ENCODE measurements around the gene PLCB2. TPM values are rescaled to one million over a fixed set of nuclear protein-coding genes. Genes with fewer than 3 reads are reported as not detected.

Gene PLCB2
- total and polyA plus RNA-seq, 9 of the 15 experiments (the other 6 are each of a cell fraction or from before 2014, with no cell fraction given): 0.37 to 12.3 (median 8.0) TPM

GRCh38 chr15:40266828-40267304, 40.9 kb downstream of the PLCB2 start (continued):
- TF ChIP-seq ZNF175 (CRISPR knock-in tag; IDR thresholded peaks at IDR 0.05; ENCODE audit: low read depth) (no peak), RBM15 (IDR thresholded peaks at IDR 0.05; ENCODE audit: insufficient read depth, low read length) (no peak), RAD21 (CRISPR knock-in tag; conservative IDR thresholded peaks at IDR 0.05 in 1 of 2, IDR thresholded peaks at IDR 0.05 in 1 of 2) (0 out of 4 replicates have a peak, but pooled peaks of 1 of the 2 experiments have one; percentile 2), PHF8 (IDR thresholded peaks at IDR 0.05; ENCODE audit: borderline replicate concordance, low read length) (peak; percentile 13; the same call in 1 of the 2 replicates), MAZ (CRISPR knock-in tag; conservative IDR thresholded peaks at IDR 0.05 in 1 of 2, IDR thresholded peaks at IDR 0.05 in 1 of 2) (peak in 1 of 2 experiments; percentile 61; a peak in 1 of 4 replicates)
- TF ChIP-seq, protein P1, sequence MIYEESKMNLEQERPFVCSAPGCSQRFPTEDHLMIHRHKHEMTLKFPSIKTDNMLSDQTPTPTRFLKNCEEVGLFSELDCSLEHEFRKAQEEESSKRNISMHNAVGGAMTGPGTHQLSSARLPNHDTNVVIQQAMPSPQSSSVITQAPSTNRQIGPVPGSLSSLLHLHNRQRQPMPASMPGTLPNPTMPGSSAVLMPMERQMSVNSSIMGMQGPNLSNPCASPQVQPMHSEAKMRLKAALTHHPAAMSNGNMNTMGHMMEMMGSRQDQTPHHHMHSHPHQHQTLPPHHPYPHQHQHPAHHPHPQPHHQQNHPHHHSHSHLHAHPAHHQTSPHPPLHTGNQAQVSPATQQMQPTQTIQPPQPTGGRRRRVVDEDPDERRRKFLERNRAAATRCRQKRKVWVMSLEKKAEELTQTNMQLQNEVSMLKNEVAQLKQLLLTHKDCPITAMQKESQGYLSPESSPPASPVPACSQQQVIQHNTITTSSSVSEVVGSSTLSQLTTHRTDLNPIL (CRISPR knock-in tag; IDR thresholded peaks at IDR 0.05): no peak

DNA sequence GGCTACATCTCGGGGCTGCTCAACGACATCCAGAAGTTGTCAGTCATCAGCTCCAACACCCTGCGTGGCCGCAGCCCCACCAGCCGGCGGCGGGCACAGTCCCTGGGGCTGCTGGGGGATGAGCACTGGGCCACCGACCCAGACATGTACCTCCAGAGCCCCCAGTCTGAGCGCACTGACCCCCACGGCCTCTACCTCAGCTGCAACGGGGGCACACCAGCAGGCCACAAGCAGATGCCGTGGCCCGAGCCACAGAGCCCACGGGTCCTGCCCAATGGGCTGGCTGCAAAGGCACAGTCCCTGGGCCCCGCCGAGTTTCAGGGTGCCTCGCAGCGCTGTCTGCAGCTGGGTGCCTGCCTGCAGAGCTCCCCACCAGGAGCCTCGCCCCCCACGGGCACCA, 41.9 kb downstream of the PLCB2 start:
- FAIRE-seq: no peak
- no peak overlapping the region for H3K4me2 ChIP-seq (ENCODE audit: insufficient read depth, low read length)
- no peak for TF ChIP-seq ARID3A (IDR thresholded peaks at IDR 0.05; ENCODE audit: borderline replicate concordance, low read depth, low read length)
- no peak for TF ChIP-seq ZNF253 (CRISPR knock-in tag; conservative IDR thresholded peaks at IDR 0.05)
- no peak for TF ChIP-seq HNRNPL (IDR thresholded peaks at IDR 0.05; ENCODE audit: low read depth, low read length)
- no peak for TF ChIP-seq TEAD4 (IDR thresholded peaks at IDR 0.05; ENCODE audit: low read length)
- TF ChIP-seq TEAD4 (CRISPR knock-in tag; IDR thresholded peaks at IDR 0.05; ENCODE audit: borderline replicate concordance): 0 out of 2 replicates have a peak, but pooled peaks have one; percentile 29
- no peak for TF ChIP-seq ZNF518B (CRISPR knock-in tag; IDR thresholded peaks at IDR 0.05)
- no peak for TF ChIP-seq FUS (optimal IDR thresholded peaks at IDR 0.05; ENCODE audit: low read depth, low read length)

More for the DNA sequence above, 41.9 kb downstream of the PLCB2 start:
- intact Hi-C loops (cut with micrococcal nuclease): no loop called here
- no peak overlapping the region for H2AFZ ChIP-seq (ENCODE audit: low read depth, low read length)
- no peaks in the 10 kb centered on the region for H3K36me3 ChIP-seq (ENCODE audit: control insufficient read depth, insufficient read depth, low read length)
- ChIA-PET POLR2A (interaction anchor here (0.6 to 1.1 kb wide), 2 partner anchors 10 to 23 kb away, joined by 3 read pairs; no protein-coding TSS in a partner anchor), CTCF (ENCODE audit: low intra/inter-chr PET ratio) (no interaction called here)
- H3K9me3 ChIP-seq (replicated peaks; ENCODE audit: control insufficient read depth, insufficient read depth, low read depth, low read length): no peaks in the 10 kb centered on the region
- no peak overlapping the region for H3K4me3 ChIP-seq
- peaks cover 4% of the 10 kb centered on the region for H3K9me1 ChIP-seq (ENCODE audit: control insufficient read depth, insufficient read depth, low read length)
- ATAC-seq (no peak), DNase-seq (ENCODE audit: extremely low read depth in 1 of 4, low spot score in 3 of 4) (no peak)
- no TSS peak for BruUV-seq (replicated peaks)
- in situ Hi-C loops (cut with MboI): no loop called here
- no peaks in the 10 kb centered on the region for H4K20me1 ChIP-seq (replicated peaks; ENCODE audit: control insufficient read depth, insufficient read depth, low read length)
- H3K27me3 ChIP-seq (ENCODE audit: control insufficient read depth in 2 of 2, insufficient read depth in 2 of 2, low read length in 2 of 2): peaks cover 0 to 3% of the 10 kb centered on the region in 2 experiments; a peak in 1 of 5 replicates
- no peak overlapping the region for H3K27ac ChIP-seq (ENCODE audit: extremely low read depth, low read depth, low read length)
- WGBS (ENCODE audit: insufficient coverage, low coverage, missing lambda C conversion rate): 63% methylated on average over 12 of the region's 20 CpGs
- peaks cover 11 to 28% of the 10 kb centered on the region in 2 experiments for H3K4me1 ChIP-seq (replicated peaks in 1 of 2; ENCODE audit: control insufficient read depth in 2 of 2, insufficient read depth in 2 of 2, low read length in 2 of 2)
- H3K79me2 ChIP-seq (ENCODE audit: control insufficient read depth, insufficient read depth, low read length): no peaks in the 10 kb centered on the region
- peak overlapping the region in 1 of 2 experiments; percentile 13; a peak in 1 of 4 replicates for H3K9ac ChIP-seq (ENCODE audit: insufficient read depth in 1 of 2, low read depth in 2 of 2, low read length in 2 of 2)
